Measurements from ENCODE around the gene TAF15.

TAF15 gene

DNA sequence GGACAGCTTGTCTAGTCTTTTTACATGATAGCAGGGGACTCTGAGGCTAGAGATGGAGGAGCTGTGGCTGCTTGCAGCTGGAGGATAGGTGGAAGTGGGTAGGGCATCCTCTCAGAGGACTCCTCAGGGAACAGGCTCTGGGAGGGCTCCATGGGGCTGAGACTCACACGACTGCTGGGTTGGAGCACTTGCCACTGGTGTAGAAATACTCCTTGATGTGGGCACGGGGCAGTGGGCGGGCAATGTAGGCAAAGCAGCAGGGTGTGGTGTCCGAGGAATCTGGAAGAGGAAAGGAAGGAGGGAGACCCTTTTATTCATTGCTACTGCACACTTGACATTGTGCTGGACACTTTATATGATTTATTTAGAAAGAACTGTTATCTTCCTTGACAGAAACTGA is 69.1 kb downstream of the TAF15 start:
- no peak overlapping the region for H3K4me3 ChIP-seq (ENCODE audit: low read length)
- H3K36me3 ChIP-seq (ENCODE audit: control insufficient read depth, low read depth, low read length) = no peaks in the 10 kb centered on the region
- H3K27ac ChIP-seq (ENCODE audit: low read length) = no peak overlapping the region
- H3K4me1 ChIP-seq (ENCODE audit: control insufficient read depth, low read depth, low read length) = no peaks in the 10 kb centered on the region
- no peaks in the 10 kb centered on the region for H3K9me3 ChIP-seq (ENCODE audit: control insufficient read depth, low read depth, low read length)
- no peaks in the 10 kb centered on the region for H3K27me3 ChIP-seq (ENCODE audit: control insufficient read depth, insufficient read depth, low read length)
- H3K9ac ChIP-seq (ENCODE audit: low read length) = no peak overlapping the region

DNA sequence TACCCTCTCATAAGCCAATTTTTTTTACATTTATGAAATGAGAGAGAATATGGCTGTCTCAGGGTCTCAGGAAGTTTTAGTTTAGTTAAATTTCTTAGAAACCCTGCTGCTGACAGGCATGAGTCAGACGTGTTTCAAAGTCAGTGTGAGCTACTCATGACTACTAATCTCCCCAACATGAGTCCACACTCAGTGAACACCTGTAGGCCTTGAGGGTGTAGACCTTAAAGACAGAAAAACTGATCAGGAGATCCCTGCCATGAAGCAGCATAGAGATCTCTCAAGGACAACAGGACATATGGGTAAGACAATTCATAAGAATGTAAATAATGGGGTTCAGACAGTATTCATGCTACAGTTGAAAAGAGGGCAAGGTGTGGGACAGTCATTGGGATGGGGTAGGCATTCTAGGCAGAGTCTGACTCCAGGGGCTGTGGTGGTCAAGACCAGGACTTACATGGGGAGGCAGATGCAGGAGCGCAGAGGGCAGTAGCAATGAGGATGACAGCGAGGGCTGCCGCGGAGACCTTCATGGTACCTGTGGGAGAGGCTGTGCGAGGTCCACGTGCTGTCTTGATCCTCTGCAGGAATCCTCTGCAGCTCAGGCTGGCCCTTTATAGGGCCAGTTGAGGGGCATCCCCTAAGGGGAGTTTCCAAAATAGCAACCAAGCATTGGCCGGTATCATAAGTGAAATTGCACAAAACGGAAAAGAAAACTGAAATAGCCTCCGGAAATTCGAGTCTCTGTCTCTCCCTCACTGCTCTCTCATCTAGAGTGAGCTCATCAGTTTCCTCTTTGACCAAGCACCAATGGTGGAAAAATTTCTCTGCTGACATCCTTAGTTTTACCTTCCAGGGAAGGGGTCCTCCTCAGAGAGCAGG is 70.7 kb downstream of the TAF15 start, which contains the start of gene CCL5:
TSS of gene CCL5 (minus strand) at position 588 of the 882 bp plus-strand sequence.
- H3K9me3 ChIP-seq (ENCODE audit: control insufficient read depth, low read depth, low read length) = no peaks in the 10 kb centered on the region
- no peak within 1 kb of the TSS for H3K9ac ChIP-seq (ENCODE audit: low read length)
- no peak within 1 kb of the TSS for H3K4me3 ChIP-seq (ENCODE audit: low read length)
- no peaks in the 10 kb centered on the region for H3K36me3 ChIP-seq (ENCODE audit: control insufficient read depth, low read depth, low read length)
- no peaks in the 10 kb centered on the region for H3K4me1 ChIP-seq (ENCODE audit: control insufficient read depth, low read depth, low read length)
- H3K27ac ChIP-seq (ENCODE audit: low read length) = no peak within 1 kb of the TSS
- H3K27me3 ChIP-seq (ENCODE audit: control insufficient read depth, insufficient read depth, low read length) = no peaks in the 10 kb centered on the region

DNA sequence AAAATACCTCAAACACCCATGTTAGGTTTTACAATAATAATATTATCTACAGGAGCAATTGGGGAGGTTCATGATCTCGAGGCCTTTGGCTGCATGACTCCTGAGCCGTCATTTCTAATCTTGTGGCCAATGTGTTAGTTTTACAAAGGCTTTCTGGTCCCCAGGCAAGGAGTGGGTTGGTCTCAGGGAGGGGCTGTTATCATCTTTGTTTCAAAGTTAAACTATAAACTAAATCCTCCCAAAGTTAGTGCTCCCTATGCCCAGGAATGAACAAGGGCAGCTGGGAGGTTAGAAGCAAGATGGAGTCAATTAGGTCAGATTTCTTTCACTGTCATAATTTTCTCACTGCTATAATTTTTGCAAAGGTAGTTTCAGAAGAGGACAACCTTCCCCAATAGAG is 80.0 kb downstream of the TAF15 start:
- no peaks in the 10 kb centered on the region for H3K27me3 ChIP-seq (ENCODE audit: control insufficient read depth, insufficient read depth, low read length)
- no peaks in the 10 kb centered on the region for H3K9me3 ChIP-seq (ENCODE audit: control insufficient read depth, low read depth, low read length)

DNA sequence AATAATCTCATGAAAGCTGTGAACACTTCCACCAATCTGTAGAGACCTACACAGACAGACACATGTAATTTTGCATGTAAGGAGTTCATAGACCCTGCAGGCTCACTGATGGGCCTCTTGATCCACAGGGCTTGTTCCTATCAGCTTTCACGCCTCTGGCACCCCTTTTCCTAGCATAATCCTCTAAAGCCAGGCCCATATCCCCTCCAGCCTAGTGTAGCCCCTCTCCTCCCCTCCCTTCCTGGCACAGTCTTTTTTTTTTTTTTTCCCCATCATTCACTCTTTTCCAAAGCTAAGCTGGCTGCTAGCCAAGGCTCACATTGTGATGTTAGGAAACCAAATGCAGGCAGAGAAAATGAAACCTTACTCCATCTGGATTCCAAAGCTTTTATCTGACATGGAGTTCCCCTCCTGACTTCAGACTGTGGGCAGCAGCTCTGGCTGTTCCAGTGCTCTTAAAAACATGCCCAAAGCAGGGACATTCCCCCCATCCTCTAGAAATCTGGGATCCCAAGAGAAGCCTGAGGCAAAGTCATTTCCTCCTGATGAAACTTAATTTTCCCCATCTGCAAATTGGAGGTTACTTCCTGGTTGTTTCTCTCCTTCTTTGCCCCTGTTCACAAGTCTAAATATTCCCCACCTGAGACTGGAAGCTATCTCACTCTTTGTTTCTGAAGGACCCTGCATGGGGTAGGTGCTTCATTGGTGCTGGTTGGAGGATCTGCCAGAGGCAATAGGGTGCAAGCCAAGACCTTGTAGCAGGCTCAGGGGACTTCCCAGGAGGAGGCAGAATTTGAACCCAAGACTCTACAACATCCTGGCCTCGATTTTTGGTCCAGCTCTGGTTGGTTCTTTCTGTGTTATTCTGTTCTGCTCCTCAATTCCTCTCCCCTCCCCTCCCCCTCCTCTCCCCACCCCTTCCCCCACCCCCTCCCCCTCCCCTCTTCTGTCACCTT is 80.8 kb downstream of the TAF15 start:
- Histone ChIP-seq H3K9ac (ENCODE audit: low read length) (no peak overlapping the region), H3K36me3 (ENCODE audit: control insufficient read depth, low read depth, low read length) (no peaks in the 10 kb centered on the region), H3K27me3 (ENCODE audit: control insufficient read depth, insufficient read depth, low read length) (no peaks in the 10 kb centered on the region), H3K9me3 (ENCODE audit: control insufficient read depth, low read depth, low read length) (no peaks in the 10 kb centered on the region), H3K4me1 (ENCODE audit: control insufficient read depth, low read depth, low read length) (peaks cover 11% of the 10 kb centered on the region), H3K27ac (ENCODE audit: low read length) (no peak overlapping the region), H3K4me3 (ENCODE audit: low read length) (no peak overlapping the region)

More for the DNA sequence above, 80.0 kb downstream of the TAF15 start:
- no peak overlapping the region for H3K4me3 ChIP-seq (ENCODE audit: low read length)
- H3K4me1 ChIP-seq (ENCODE audit: control insufficient read depth, low read depth, low read length) = peaks cover 11% of the 10 kb centered on the region
- no peak overlapping the region for H3K27ac ChIP-seq (ENCODE audit: low read length)
- no peak overlapping the region for H3K9ac ChIP-seq (ENCODE audit: low read length)
- no peaks in the 10 kb centered on the region for H3K36me3 ChIP-seq (ENCODE audit: control insufficient read depth, low read depth, low read length)

DNA sequence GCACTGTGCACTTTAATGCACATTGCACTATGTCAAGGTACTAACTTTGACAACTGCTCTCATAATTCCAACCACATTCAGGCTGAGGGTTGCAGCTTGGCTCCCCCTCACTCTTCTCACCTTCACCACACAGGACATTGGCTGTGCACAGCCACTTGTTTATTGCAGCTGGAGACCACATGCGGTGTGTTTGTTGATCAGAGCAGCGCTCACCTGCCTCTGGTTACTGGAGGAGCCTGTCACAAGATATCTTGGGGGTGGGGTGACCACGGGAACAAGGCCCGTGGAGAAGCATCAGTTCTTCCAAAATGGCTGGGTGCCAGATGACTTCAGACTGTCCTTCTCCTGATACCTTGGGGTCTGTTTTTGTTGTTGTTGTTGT is 81.5 kb downstream of the TAF15 start:
- Histone ChIP-seq H3K4me3 (ENCODE audit: low read length) (no peak overlapping the region), H3K4me1 (ENCODE audit: control insufficient read depth, low read depth, low read length) (peaks cover 11% of the 10 kb centered on the region), H3K36me3 (ENCODE audit: control insufficient read depth, low read depth, low read length) (no peaks in the 10 kb centered on the region), H3K27ac (ENCODE audit: low read length) (no peak overlapping the region), H3K9ac (ENCODE audit: low read length) (no peak overlapping the region), H3K27me3 (ENCODE audit: control insufficient read depth, insufficient read depth, low read length) (no peaks in the 10 kb centered on the region), H3K9me3 (ENCODE audit: control insufficient read depth, low read depth, low read length) (no peaks in the 10 kb centered on the region)

DNA sequence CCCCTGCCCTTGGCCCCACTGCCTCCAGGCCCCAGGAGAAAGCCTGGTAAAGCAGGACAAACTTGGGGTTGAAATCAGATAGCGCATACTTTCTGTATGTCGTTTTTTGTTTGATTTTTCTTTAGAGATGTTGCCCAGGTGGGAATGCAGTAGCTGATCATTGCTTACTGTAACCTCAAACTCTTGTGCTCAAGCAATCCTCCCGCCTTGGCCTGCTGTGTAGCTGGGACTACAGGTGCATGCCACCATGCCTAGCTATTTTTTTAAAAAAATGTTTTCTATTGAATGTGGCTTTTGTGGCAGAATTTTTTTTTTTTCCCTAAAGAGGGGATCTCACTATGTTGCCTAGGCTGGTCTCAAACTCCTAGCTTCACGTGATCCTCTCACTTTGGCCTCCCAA is 82.0 kb downstream of the TAF15 start:
- H3K27me3 ChIP-seq (ENCODE audit: control insufficient read depth, insufficient read depth, low read length) = no peaks in the 10 kb centered on the region
- H3K4me1 ChIP-seq (ENCODE audit: control insufficient read depth, low read depth, low read length) = peaks cover 11% of the 10 kb centered on the region
- H3K36me3 ChIP-seq (ENCODE audit: control insufficient read depth, low read depth, low read length) = no peaks in the 10 kb centered on the region
- no peak overlapping the region for H3K9ac ChIP-seq (ENCODE audit: low read length)
- no peaks in the 10 kb centered on the region for H3K9me3 ChIP-seq (ENCODE audit: control insufficient read depth, low read depth, low read length)
- no peak overlapping the region for H3K27ac ChIP-seq (ENCODE audit: low read length)
- H3K4me3 ChIP-seq (ENCODE audit: low read length) = no peak overlapping the region

DNA sequence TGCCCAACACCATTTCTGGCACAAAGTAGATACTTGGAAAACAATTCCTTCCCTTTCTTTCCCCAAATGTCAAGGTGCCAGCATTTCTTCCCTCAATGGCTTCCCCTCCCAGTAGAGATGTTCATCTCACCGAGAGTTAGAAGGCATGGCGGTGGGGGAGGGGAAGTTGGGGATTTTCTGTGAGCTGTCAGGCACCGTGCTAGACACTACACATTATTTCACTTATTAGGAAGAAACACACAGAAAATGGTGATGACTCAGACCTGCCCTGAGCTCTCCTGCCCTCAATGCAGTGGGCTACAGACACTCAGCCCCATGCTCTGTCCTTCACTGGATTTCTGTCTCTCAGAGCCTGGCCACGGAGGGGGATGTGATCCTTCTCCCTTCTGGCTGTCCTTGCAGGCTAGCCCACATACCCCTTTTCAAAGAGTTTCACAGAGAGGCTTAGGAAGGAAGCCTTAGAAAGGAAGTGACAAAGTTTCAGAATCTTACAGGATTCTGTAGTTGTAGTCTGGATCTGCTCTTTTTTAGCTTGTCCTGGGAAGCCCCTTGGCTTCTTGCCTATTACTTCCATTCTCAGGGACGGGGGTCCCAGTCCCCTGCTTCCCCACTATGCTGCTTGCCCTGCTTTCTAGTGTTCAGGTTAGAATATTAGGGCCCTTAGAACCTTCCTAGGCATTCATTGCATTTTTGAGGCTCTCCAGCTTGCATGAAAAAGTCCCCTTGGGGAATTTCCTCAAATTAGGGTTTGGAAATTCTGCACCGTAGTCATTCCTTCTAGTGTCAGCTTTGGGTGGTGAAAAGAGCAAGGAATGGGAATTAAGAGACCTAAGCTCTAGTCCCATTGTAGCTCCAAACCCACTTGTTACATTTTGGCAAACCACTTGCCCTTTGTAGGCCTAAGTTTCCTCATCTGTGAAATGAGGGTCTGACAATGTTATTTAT is 83.1 kb downstream of the TAF15 start:
- no peaks in the 10 kb centered on the region for H3K36me3 ChIP-seq (ENCODE audit: control insufficient read depth, low read depth, low read length)
- H3K4me1 ChIP-seq (ENCODE audit: control insufficient read depth, low read depth, low read length) = peaks cover 11% of the 10 kb centered on the region
- H3K9me3 ChIP-seq (ENCODE audit: control insufficient read depth, low read depth, low read length) = no peaks in the 10 kb centered on the region
- no peaks in the 10 kb centered on the region for H3K27me3 ChIP-seq (ENCODE audit: control insufficient read depth, insufficient read depth, low read length)
- no peak overlapping the region for H3K27ac ChIP-seq (ENCODE audit: low read length)
- H3K4me3 ChIP-seq (ENCODE audit: low read length) = no peak overlapping the region
- no peak overlapping the region for H3K9ac ChIP-seq (ENCODE audit: low read length)

DNA sequence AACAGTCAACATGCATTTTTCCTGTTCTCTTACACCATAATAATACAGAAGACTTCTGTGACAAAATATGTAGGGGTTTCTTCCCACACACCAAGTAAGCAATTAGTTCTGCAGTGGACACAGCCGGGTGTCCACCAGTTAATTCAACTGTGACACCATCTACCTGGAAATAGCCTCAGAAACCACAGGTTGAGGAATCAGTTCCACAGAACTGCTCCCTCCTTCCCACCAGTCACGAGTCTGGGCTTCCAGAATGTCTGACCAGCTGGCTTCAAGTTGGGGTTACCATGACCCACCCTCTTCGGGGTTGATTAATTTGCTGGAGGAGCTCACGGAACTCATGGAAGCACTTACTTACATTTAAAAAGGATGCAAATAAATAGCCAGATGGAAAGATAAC is 84.5 kb downstream of the TAF15 start:
- Histone ChIP-seq H3K36me3 (ENCODE audit: control insufficient read depth, low read depth, low read length) (no peaks in the 10 kb centered on the region), H3K27me3 (ENCODE audit: control insufficient read depth, insufficient read depth, low read length) (no peaks in the 10 kb centered on the region), H3K9ac (ENCODE audit: low read length) (no peak overlapping the region), H3K27ac (ENCODE audit: low read length) (no peak overlapping the region), H3K4me1 (ENCODE audit: control insufficient read depth, low read depth, low read length) (peaks cover 11% of the 10 kb centered on the region), H3K4me3 (ENCODE audit: low read length) (no peak overlapping the region), H3K9me3 (ENCODE audit: control insufficient read depth, low read depth, low read length) (no peaks in the 10 kb centered on the region)

DNA sequence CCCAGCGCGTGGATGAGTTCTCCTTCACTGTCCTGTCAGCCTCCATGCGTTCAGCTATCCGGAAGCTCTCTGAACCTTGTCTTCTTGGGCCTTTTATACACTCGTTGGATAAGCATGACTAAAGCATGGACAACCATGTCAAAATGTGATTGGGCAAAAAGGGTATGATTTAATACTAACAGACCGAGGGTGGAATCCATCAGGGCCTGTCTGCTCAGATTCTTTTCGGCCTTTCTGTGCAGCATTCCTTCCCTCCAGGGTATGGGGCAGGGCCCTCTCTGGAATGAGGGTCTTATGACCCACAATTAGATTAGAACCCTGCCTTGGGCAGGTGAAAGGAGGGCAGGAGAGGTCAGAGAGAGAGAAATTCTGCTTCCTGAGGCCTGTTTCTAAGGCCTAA is 84.9 kb downstream of the TAF15 start:
- H3K9ac ChIP-seq (ENCODE audit: low read length) = no peak overlapping the region
- no peaks in the 10 kb centered on the region for H3K9me3 ChIP-seq (ENCODE audit: control insufficient read depth, low read depth, low read length)
- H3K36me3 ChIP-seq (ENCODE audit: control insufficient read depth, low read depth, low read length) = no peaks in the 10 kb centered on the region
- no peaks in the 10 kb centered on the region for H3K27me3 ChIP-seq (ENCODE audit: control insufficient read depth, insufficient read depth, low read length)
- H3K4me1 ChIP-seq (ENCODE audit: control insufficient read depth, low read depth, low read length) = peaks cover 11% of the 10 kb centered on the region
- H3K27ac ChIP-seq (ENCODE audit: low read length) = no peak overlapping the region
- H3K4me3 ChIP-seq (ENCODE audit: low read length) = no peak overlapping the region

DNA sequence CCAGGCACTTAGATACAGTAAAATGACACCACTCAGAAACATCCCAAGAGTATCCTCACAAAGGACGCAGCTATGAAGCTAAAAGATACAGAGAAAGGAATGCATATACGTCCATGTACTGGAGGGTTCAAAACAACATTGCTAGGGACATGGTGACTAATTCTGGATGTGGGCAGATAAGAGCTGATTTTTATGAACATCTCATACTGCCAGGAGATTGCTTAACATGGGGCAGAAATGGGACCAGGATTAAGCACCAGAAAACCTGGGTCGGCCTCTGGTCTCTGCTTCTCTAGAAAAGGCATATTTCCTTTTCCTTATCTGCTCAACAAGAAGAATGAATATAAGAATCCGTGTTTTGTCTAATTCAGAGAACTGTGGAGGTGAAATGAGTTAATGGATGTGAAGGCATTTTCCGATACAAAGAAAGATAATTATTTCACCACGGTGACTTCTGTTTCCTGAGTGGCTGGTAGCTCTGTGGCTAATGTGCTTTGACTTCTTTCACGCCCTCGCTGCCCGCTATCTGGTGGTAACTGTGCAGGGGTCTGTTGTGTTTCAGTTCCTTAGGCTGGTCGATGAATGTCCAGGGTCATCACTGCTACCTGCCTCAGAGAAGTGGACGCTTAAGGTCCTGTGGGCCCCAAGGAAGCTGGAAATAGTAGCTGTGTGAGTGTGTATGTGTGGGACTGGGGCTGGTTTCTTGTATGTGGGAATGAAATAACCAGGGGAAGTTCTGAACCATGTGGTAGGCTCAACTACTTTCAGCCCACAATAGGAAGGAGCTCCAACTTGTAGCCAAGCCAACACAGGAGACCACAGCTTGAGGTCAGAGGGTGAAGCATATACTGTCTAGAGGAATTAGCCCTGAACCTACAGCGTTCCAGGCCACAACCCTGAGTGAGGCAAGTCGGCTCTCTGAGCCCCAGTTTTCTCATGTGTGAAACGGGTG is 86.6 kb downstream of the TAF15 start:
- peaks cover 2% of the 10 kb centered on the region for H3K4me1 ChIP-seq (ENCODE audit: control insufficient read depth, low read depth, low read length)
- H3K27me3 ChIP-seq (ENCODE audit: control insufficient read depth, insufficient read depth, low read length) = no peaks in the 10 kb centered on the region
- H3K4me3 ChIP-seq (ENCODE audit: low read length) = no peak overlapping the region
- H3K27ac ChIP-seq (ENCODE audit: low read length) = no peak overlapping the region
- no peaks in the 10 kb centered on the region for H3K9me3 ChIP-seq (ENCODE audit: control insufficient read depth, low read depth, low read length)
- H3K36me3 ChIP-seq (ENCODE audit: control insufficient read depth, low read depth, low read length) = no peaks in the 10 kb centered on the region
- no peak overlapping the region for H3K9ac ChIP-seq (ENCODE audit: low read length)

Measured in iPS-18a (cell line).